Measurements from ENCODE around the gene HLA-DRA.

DNA sequence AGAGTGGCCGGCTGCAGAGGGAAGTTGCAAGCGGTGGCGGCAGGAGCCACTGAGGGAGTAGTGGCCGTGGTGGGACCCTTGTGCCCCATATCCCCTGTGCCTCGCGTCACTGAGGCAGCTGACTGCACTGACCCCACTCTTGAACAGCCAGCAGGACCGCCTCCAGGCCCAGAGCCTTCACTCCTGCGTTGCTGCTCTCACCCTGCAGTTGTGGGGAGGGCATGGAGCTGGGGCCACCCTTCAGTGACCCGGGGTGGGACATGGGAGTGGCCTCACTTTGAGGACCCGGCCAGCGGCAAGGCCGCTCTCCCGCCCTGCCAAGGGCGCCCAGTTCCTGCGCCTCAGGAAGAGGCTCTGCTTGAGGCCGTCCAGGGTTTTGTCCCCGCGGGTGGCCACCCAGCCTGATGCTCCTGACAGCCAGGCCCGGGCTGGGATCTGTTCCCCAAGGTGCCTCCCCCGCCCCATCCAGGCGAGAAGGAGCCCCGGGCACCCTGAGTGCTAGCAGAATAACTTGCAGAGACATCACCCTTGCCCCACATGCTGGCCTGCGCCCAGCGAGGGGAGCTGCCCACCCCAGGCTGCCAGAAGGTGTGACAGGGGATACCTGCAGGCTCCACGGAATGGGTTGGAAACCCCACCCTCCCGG lies 44.4 kb downstream of the HLA-DRA start:
- TF ChIP-seq ZNF274 (IDR thresholded peaks at IDR 0.05; ENCODE audit: low read depth, low read length) (no peak), YY1 (IDR thresholded peaks at IDR 0.05; ENCODE audit: insufficient read depth, insufficient read length) (no peak)
